ENCODE measurements around the gene INTS14.
"Not testable (repeated sequence)": the region's sequence is repeated elsewhere in the genome, so short reads cannot be mapped to it uniquely, and the experiment has no call there.

INTS14 gene

DNA sequence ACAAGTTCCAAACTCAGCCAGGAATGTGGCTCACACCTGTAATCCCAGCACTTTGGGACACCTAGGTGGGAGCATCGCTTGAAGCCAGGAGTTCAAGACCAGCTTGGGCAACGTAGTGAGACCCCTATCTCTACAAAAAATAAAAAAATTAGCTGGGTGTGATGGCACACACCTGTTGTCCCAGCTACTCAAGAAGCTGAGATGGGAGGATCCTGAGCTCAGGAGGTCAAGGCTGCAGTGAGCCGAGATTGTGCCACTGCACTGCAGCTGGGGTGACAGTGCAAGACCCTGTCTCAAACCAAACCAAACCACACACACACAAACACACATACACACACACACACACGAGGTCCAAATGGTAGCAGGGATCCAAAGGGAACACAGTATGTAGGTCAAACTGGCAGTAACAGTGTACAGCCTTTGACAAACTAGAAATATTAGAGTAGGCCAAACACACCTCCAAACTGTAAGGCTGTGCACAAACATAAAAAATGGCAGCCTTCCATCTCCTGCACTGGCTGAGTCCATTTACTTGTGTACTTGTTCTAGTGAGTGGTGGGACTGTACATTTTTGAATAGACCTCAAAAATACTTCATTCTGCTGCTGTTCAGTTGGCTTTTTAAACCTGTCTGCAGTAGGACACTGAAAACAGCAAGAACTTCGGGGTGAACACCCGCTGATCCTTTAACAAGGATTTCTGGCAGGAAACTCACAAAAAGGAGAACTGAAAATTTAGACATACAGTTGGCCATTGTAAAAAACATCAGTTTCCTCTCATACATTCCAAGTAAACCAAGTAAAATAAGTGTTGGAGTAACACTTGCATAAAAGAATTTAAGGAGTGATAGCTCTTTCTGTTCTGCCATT lies 33.6 kb downstream of the INTS14 start:
- no peak for DNase-seq

DNA sequence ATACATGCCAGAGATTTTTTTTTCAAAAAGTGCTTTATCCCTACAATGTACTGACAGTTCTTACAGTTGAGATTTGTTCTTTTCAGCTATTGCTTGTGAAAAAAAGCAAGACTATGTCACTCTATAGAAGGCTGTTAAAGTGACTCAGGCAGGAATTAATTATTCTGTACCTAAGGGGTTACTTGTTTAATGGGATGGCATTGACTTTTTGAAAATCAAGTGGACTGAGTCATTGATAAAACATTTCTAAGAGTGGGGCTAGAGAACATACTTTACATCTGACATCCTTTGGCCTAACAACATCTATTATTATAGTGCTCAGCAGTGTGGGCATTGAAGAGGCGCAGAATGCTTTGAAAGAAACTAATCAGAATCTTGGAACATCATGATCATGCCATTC lies 34.3 kb downstream of the INTS14 start:
- no peak for DNase-seq

DNA sequence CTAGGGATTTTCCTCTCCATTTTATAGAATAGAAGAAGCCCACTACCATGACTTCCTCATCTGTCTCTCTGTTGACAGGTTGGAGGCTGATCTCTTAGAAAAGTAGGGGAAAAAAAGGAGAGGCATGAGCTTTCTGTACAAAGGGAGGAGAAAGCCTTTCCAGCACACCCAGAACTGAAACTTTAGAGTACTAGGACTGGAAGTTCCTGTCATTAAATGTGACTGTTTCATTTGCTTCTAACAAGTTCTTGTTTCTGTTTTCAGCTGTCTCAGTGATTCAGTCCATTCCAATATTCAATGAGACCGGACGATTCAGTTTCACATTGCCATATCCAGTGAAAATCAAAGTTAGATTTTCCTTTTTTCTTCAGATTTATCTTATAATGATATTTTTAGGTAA lies 39.0 kb downstream of the INTS14 start:
- DNase-seq = no peak

DNA sequence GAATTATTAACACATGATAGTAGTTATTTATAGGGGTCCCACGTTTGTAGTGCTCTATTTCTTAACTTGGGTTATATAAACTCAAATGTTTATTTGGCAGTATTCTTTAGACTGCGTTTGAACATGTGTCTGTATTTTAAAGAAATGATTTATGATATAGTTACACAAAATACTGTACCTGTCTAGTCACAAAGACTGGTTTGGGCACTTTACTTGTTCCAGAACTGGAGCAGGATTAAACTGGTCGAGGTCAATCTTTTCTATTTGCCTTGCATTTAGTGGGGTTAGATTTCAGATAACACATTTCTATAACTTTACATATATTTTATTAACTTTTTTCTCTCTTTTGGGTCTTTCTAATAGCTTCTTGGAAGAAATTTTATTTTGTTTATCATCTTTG lies 41.2 kb downstream of the INTS14 start:
- no peak for DNase-seq

DNA sequence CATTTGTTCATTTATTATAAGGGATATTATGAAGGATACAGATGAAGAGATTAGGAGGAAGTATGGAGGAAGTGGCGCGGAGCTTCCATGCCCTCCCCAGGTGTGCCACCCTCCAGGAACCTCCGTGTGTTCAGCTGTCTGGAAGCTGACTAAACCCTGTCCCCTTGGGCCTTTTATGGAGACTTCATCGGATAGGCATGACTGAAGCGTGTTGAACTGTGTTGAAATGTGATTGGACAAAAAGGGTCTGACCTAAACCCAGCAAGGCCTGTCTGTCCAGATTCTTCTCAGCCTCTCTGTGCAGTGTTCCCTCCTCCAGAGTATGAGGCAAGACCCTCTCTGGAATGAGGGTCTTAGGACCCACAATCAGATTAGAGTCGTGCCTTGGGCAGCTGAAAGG lies 49.0 kb downstream of the INTS14 start:
- no peak for DNase-seq

DNA sequence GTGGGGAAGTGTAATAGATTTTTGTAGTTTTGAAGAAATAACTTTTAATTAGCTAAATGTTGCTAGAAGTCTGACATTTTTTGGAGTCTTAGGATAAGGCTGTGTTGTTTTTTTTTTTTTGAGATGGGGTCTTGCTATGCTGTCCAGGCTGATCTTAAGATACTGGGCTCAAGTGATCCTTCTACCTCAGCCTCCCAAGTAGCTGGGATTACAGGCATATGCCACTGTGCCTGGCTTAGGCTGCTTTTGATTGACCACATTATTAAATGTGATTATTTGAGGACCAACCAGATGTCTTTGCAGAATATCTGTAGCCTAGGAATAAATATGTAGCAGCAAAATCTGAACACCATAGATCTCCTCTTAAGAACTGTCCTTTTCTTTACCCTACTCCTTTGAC lies 51.0 kb downstream of the INTS14 start:
- DNase-seq = no peak

DNA sequence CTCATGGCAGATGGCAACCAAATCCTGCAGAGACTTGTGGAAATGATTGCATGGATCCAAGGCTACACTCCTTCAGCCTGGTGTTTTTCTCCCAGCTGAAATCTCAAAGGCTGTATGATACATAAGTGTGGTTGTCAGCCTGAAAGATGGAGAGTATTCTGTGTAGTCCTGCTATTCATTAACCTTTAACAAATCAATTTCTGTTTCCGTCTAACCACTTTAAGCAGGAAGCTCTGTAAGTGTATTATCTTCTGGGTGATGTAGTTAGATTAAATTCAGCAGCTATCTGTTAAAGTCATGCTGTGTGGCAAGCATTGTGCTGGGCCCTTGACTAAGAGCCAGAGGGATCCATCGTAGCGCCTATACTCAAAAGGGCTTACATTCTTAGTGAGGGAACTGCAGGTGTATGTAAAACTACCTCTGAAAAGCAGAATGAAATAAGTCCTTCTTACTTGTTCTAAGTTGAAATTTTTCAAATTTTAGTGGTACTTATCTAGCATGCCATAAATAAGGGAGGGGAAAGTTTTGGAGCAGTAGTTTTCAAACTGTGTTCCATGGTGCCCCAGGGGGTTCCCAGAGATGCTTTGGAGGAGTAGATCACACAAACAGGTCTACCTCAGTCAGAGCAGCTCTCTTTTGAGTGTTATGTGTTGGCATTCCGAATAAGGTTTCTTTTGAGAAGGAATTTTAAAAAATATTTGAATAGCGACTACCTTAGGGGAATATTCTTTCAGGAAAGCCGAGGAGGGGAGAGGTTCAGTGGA lies 51.8 kb downstream of the INTS14 start:
- no peak for DNase-seq

DNA sequence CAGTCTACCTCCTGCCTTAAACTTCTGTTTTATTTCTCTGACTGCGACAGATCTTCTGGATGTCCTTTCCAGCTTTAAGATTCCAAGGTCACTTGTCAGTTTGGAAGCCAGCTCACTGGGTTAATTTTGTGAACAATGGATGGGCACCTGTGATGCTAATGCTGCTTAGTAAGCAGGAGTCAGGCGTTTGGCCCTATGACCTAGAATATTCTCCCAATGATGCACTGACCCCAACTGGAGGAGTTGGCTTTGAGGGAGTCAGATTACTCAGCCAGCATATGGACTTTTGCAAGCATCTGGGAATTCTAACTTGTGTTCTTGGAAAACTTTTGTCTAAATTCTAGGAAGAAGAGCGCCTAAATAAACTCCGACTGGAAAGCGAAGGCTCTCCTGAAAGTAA lies 52.6 kb downstream of the INTS14 start:
- no peak for DNase-seq

DNA sequence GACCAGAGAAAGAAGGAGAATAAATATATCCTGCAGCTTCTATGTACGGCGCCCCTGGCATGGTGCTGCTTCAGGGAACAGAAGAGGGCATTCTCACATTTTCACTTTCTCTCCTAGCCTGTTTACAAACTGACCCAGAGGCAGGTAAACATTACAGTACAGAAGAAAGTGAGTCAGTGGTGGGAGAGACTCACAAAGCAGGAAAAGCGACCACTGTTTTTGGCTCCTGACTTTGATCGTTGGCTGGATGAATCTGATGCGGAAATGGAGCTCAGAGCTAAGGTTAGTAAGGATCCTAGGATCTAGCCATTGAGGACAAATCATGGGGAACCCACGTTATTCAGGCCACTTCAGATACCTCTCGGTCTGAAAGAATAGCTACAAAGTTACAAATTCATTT lies 54.3 kb downstream of the INTS14 start:
- no peak for DNase-seq

DNA sequence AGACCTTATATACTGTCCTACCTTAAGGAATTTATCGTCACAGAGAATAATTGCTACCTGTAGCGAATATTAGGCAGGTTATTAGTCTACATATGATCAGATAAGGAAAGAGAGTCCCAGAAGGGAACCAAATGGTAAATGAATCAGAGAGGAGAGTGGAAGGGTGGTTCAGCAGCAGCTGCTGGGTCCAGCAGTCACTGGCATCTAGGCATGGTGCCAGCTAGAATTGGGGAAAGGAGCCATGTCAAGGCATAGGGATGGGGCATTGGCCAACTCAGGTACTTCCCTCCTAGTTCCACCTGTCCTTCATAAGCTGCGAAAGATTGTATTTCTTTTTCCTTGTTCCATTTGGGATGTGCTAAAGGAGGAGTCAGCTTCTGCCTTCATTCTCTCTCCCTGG lies 57.2 kb downstream of the INTS14 start:
- DNase-seq = no peak

DNA sequence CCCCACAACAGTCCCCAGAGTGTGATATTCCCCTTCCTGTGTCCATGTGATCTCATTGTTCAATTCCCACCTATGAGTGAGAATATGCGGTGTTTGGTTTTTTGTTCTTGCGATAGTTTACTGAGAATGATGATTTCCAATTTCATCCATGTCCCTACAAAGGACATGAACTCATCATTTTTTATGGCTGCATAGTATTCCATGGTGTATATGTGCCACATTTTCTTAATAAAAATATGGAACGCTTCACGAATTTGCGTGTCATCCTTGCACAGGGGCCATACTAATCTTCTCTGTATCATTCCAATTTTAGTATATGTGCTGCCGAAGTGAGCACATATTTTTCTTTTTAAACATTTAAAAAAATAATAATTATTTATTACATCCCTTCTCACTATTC lies 58.1 kb downstream of the INTS14 start:
- not testable (repeated sequence) for DNase-seq

DNA sequence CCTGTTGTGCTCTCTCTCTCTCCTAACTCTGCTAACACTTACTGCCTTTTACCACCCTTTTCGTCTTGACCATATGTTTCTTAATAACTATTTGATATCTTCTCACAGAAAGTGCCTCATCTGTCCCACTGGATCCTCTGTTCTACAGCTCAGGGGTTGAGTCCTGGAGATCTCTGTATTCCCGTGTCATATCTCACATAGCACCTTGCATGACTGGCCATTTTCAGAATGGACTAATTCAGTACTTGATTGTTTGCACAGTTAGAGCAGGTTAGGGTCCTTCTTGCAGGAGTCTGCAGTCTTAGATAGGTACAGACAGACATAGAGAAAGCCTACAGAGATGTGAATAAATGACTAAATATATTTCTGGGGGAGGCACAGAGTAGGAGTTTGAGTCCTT lies 59.7 kb downstream of the INTS14 start:
- DNase-seq = no peak

DNA sequence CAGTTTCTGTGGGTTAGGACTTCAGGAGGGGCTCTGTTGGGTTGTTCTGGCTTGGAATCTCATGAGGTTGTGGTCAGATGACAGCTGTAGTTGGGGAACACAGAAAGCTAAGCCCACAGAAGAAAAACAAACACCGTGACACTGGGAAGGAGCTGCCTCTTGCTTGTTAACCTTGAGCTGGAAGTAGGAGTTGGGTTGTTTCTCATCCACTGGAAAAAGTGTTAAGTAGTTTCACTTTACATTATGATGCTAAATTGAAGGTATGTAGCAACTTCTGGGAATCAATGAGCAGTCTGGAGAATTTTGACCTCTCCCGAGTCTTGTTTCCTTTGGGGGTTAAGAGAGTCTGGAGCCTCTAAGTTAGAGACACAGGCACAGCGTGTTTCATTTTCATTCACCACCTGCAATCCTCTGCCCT lies 60.2 kb downstream of the INTS14 start:
- no peak for DNase-seq

DNA sequence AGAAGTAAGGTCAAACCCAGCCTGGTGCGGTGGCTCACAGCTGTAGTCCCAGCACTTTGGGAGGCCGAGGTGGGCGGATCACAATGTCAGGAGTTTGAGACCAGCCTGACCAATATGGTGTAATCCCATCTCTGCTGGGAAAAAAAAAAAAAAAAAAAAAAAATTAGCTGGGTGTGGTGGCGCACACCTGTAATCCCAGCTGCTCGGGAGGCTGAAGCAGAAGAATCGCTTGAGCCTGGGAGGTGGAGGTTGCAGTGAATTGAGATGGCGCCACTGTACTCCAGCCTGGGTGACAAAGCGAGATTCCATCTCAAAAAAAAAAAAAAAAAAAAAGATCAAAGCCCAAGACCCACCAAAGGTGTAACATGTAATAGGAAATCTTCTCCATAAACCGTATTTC lies 61.6 kb downstream of the INTS14 start:
- DNase-seq = not testable (repeated sequence)

DNA sequence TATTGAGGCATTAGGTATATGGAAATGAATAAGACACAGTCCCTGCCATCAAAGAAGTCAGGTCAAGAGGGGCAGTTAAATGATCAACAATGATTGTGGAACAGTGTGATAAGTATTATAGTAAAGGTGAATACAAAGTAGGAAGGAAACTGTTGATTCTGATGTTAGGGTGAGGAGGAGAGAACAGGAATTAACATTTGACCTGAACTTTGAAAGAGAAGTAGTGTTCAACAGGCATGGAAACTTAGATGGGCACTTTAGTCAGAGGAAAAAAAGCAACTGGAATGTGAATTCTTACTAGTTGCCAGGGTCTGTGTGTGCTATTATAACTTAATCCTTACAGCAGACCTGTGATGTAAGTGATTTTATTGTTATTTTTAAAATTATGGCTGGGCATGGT lies 63.1 kb downstream of the INTS14 start:
- DNase-seq = no peak

DNA sequence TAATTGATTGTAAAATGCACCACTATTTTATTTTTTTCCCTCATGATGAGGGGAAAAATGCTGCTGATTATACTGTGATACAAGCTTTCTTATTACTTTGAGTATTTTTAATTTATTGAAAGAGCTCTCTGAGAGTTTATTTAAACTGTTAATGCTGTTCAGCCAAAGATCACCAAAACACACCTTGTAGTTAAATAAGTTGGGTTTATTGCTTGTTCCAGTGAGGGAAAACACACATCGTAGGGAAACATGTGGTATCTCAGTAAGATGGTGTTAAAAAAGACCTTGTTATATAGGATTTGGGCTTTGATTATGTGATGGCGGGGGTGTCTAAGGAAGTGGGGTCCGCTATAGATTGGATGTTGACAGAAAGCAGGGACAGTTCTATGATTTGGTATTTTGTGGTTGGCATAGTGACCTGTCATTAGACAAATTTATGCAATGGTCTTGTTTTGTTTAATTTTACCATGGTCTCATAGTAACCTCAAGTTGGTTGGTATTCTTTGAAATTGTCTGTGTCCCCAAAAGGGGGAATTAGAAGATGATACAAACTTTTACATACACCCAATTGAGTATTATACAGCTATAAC lies 69.6 kb downstream of the INTS14 start:
- DNase-seq = no peak

DNA sequence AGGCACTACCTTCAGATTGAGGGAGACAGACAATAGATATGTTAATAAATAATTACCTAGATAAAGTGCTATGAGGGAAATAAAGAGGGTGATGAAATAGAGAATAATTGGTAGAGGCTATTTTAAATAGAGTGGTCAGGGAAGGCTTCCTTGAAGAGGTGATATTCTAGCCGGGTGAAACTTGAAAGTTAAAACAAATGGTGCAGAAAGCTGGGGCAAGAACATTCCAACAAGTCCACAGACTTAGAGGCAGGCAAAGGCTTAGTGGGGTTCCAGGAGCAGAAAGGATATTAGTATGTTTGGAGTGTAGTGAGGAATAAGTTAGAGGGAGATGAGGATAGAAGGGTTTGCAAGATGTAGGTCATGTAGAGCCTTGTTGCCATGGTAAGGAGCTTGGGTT lies 70.6 kb downstream of the INTS14 start:
- no peak for DNase-seq

DNA sequence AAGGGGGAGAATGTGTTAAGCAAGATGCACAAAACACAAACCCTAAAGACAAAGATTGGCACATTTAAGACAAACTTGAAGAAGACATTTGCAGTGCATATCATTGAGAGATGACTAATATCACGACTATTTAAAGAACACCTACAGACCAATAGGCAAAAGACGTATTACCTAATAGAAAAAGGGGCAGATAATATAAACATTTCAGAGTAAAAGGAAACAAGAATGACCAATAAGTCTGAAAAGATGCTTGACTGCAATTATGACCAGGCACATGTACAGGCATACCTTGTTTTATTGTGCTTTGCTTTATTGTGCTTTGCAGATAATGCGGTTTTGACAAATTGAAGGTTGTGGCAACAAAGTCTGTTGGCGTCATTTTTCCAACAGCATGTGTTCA lies 75.7 kb downstream of the INTS14 start:
- DNase-seq = no peak

DNA sequence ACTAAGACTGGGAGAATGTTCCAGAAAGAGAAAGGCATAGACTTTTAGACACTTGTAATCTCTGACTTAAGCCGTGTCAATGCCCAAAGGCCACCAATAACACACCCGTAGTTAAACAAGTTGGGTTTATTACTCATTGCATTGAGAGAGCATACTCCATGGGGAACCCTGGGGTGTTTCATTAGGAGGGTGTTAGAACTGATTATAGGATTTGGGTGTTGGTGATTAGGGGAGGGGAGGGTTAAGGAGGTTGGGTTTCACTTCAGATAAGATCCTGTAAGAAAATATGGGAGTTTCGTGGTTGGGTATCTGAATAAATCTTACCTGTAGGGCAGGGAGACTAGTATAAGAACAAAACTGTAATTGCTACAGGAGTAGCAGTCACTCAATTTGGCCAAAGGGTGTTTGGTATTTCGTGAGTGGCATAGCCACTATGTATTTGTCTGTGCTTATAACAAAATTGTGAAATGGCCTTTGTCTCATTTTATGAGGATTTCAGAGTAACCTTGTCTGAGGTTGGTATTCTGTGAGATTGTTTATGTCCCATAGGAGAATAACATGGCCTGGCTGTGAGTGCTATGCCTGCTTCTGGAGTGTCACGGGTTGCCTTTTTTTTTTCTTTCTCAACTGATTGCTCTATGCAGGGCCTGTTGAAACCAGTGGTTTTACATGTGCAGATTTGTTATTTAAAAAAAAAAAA lies 77.7 kb downstream of the INTS14 start:
- DNase-seq = no peak

DNA sequence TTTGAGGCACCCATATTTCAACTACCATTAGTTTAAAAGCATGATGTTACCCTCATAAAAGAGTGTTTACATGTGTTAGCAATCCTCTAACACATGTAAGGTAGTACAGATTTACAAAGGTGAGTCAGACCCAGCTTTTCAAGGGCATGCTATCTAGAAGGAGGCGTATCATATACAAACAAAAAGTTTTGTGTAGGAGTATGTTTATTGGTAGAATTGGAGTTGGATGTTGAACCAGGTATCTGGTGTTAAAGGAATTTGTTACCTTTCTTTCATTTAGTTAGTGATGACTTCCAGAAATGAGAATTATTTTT lies 78.2 kb downstream of the INTS14 start:
- DNase-seq = no peak

DNA sequence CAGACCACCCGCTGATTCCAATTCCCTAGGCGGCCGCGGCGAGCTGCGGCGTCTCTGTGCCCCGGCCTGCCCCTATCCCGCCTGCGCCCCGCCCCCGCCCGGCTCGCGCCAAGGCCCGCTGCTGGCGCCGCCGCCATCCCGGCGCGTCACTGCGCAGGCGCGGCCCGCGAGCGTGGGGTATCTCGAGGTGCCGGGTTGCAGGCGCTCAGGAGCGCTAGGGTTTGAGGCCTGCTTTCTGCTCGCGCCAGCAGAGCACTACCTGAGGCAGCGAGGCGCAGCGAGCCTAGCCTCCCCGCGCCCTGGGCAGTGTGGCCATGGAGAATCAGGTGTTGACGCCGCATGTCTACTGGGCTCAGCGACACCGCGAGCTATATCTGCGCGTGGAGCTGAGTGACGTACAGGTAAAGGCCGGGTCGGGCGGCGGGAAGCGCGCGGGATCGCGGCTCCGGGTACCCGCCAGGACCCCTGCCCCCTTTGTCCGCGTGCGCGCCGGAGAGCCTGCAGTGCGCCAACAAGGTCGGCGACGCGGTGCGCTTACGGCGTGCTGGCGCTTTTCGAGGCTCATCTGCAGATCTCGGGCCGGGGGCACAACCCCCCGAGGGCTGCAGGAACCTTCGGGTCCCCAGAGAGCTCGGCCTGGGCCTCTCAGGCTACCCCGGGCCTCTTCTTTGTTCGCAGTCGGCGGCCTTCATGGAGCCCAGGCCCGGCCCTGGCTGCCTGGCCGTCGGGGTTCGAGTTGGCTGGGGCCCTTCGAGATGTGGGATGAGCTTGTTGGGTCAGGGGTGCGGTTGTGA lies 80.4 kb downstream of the INTS14 start, which contains the start of gene HACD3:
Gene HACD3 (plus strand): TSS at position 146 of the 794 bp plus-strand sequence. CDS start 169 bp downstream, at position 315.
- DNase-seq = peak; percentile 92

DNA sequence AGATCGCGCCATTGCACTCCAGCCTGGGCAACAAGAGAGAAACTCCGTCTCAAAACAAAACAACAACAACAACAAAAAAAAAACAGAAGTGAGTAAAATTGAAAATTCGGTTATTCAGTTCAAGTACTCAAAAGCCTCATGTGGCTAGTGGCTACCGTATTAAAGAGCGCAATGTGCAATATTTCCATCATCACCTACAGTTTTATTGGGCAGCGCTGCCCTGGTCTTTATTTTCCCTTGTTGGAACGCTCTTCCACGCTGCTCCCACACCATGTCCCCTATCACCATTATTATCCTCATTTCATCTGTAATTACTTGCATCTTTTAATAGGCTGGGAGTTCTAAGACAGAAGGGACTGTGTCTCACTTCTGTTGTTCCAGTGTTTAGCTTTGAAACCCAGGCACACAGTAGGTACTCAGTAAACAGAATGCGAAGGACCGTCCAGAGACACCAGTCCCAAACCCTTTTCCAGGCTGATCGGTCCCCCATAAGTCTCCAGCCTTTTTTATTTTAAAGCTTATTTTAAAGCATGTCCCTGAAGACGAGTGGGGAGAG lies 81.1 kb downstream of the INTS14 start:
- DNase-seq = no peak
